Right lobe of liver (tissue), 4 donors: Measurements from ENCODE around the gene FAM180B.
A peak's percentile ranks its signal among the peaks of the same experiment; 100 is the strongest.

ENCODE experiments used
- POLR2A ChIP-seq: fragments of 450-650 bp; IDR thresholded peaks from one replicate; pipeline ENCODE4 v1.6.1; 2017; ENCODE audit warnings: antibody characterized with exemption, mild to moderate bottlenecking
- TF ChIP-seq, protein P1 (sequence below), 4 donors: fragments of 200-600 bp in 3 of 4; fragments of 450-650 bp in 1 of 4; IDR thresholded peaks; one replicate each; pipeline versions ENCODE4 v1.5.1 to v1.8.0; 2016 to 2022; ENCODE audit warnings: antibody characterized with exemption in 4 of 4, mild to moderate bottlenecking in 2 of 4
- donor health status: DM: no; HTN: no; CAD: no.
- donor health status: DM: no; HTN: no; CAD: no.
- donor health status: DM: no; HTN: yes; CAD: no.

DNA sequence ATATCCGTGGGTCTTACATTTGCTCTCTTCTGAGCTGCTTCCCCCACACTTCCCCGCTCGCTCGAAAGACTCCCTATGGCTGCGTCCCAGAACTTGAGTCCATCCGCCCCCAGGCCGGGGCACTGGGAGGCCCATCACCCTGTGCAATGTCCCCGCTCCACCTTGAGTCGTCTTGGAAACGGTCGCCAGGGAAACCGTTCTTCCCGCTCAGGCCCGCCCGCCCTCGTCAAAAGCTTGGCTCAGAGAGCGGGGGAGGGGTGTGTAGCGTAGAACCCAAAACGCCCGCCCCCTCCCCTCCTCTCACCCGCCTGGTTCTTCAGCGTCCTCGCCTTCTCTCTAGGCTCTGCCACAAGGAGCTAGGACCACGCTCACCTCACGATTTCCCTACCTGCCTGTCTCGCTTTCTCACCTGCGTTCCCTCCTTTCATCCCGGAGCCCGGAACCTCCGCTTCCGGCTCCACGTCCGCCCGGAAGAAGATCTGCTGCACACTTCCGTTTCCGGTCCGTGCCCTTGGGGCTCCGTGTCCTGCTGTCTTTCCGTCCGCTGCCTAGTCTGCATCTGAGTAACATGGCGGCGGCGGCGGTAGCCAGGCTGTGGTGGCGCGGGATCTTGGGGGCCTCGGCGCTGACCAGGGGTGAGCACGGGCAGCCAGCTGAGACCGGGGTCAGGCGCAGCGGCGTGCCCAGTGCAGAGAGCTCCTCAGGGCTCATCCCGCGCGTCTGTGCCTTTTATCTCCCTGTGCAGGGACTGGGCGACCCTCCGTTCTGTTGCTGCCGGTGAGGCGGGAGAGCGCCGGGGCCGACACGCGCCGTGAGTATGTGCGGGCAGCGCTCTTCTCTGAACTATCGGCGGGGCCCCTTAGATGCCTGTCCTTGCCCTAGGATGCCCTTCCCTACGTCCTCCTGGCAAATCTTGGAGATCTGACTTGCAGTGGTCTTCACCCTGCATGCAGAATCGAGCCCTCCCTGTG is 7.7 kb upstream of the FAM180B start, which contains the start of the genes KBTBD4 and NDUFS3:
- TF ChIP-seq, protein P1, sequence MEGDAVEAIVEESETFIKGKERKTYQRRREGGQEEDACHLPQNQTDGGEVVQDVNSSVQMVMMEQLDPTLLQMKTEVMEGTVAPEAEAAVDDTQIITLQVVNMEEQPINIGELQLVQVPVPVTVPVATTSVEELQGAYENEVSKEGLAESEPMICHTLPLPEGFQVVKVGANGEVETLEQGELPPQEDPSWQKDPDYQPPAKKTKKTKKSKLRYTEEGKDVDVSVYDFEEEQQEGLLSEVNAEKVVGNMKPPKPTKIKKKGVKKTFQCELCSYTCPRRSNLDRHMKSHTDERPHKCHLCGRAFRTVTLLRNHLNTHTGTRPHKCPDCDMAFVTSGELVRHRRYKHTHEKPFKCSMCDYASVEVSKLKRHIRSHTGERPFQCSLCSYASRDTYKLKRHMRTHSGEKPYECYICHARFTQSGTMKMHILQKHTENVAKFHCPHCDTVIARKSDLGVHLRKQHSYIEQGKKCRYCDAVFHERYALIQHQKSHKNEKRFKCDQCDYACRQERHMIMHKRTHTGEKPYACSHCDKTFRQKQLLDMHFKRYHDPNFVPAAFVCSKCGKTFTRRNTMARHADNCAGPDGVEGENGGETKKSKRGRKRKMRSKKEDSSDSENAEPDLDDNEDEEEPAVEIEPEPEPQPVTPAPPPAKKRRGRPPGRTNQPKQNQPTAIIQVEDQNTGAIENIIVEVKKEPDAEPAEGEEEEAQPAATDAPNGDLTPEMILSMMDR (IDR thresholded peaks at IDR 0.05): no peak
- peak; percentile 38 for TF ChIP-seq POLR2A
